Lung microvascular endothelial cell (primary cell): Measurements from ENCODE around the gene CHPF. TPM values are rescaled to one million over a fixed set of nuclear protein-coding genes. Genes with fewer than 3 reads are reported as not detected.

ENCODE experiments used
- DNase-seq, 2 donors: peaks; one replicate each; pipeline versions ENCODE4 v3.0.0 to v3.0.0-alpha.2; 2010; ENCODE audit warnings: low read depth in 2 of 2
- total RNA-seq: library from RNA; depleted of rRNA; stranded (reverse); fragments of >200 nt; gene quantifications from 2 replicates; pipeline ENCODE4 v1.2.1, GENCODE V29; 2014

CHPF gene
- total RNA-seq, 1 donor from 2014 or later = 0.40 TPM

DNA sequence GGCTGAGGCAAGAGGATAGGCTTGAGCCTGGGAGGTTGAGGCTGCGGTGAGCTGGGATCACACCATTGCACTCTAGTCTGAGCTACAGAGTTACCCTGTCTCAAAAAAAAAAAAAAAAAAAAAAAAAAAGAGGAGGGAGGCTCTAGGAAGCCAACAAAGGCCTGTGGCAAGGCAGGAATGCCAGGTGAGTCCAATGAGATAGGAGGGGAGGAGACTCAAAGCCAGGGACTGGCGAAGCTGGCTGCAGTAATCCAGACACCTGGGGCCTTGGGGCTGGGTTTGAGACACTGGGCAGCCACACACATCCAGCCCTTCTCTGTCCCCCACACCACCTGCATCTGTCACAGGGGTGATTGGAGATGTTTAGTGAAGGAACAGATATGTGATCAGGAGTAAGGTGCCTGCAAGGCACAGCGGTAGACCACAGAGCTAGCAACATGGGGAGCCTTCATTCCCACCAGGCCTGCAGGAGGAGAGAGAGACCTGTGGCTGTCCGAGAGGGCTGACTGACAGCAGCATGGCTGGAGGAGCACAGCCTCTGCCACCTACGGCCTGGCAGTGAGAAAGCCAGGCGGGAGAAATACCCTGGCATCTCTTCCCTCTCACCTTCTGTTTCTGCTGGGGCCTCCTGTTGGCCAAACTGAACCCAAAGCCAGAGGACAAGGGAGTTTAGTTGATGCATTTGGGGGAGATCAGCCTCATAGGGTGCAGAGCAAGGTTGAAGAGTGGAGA lies 9.5 kb downstream of the CHPF start:
- no peak for DNase-seq

DNA sequence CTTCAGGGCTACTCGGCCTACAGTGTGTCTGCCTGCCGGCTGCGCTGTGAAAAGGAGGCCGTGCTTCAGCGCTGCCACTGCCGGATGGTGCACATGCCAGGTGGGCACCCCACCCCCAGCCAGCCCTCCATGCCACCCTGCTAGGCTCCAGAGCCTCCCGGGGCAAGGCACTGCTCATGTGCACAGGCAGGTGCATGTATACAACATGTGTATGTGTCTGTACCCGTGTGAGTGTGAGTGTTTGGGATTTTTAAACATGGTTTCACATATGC lies 11.3 kb downstream of the CHPF start:
- DNase-seq = no peak

DNA sequence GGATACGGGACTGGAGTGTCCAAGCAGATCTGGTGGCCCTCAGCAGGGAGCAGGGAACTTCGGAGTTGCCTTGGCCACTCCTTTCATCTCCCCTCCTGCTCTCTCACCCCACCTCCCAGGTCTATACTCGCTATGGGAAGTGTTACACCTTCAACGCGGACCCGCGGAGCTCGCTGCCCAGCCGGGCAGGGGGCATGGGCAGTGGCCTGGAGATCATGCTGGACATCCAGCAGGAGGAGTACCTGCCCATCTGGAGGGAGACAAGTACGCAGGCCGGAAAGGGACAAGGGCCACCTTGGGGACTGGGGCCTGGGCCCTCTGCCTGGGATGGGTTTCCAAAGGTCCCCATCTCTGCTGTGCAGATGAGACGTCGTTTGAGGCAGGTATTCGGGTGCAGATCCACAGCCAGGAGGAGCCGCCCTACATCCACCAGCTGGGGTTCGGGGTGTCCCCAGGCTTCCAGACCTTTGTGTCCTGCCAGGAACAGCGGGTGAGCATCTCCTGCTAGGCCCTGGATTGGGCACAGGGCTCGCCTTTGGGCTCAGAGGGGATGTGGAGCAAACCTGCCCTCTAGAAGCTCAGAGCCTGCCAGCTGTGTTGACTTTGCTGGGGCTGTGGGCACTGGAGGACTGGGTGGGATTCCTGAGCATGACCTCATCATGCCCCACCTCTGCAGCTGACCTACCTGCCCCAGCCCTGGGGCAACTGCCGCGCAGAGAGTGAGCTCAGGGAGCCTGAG lies 11.8 kb downstream of the CHPF start:
- DNase-seq = no peak

DNA sequence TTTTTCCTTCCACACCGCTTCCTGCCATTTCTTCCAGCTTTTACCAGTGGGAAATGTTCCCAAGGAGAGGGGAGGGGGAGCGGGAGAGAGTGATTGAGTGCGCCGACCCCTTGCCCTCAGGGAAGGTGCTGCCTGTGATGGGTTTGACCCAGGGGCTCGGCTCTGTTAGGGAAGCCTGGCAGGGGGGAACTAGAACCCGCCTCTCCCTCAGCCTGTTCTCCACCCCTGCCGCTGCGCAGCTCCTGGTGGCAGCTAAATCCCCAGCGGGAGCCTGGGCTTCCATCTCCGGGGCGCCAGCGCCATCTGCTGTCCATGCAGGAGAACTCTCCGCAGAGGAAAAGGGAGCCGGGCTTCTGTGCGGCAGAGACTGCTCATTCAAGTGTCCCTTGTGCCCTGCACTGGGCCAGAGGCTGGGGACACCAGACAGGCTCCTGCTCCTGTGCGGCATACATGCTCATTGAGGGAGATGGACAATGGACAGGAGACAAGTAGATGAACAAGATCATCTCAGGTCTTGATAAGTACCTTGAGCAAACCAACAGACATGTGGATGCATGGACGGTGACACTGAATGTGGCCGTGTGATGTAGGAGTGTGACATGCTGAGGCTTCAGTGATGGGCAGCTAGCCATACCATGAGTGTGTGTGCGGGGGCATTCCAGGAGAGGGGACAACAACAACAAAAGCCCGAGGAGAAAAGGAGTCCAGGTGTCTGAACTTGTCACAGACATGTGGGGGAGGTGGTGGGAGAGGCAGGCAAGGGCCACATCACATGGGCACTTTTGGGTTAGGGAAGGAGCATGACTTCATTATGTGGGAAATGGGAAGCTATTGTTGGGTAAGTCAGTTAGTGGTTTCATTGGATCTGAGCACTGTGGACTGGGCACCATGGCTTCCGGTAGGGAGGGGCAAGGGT lies 13.3 kb downstream of the CHPF start:
- DNase-seq = peak; percentile 80 to 89

DNA sequence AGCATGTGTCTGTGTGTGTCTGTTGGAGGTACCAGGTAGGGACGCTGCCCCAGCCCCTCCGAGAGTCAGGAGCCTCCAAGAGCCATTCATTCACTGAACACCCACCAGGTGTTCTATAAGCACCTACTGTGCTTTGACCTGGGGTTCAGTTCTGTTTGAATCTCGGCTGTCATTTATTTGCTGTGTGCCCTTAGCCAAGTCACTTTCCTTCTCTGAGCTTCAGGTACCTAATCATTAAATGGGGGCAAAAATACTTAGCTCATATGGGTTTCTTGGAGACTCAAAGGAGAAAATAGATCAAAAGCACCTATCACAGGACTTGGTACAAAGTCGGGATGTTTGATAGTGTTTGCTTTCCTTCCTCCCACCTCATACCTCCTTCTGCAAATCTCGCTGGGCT lies 16.1 kb downstream of the CHPF start:
- DNase-seq = no peak

DNA sequence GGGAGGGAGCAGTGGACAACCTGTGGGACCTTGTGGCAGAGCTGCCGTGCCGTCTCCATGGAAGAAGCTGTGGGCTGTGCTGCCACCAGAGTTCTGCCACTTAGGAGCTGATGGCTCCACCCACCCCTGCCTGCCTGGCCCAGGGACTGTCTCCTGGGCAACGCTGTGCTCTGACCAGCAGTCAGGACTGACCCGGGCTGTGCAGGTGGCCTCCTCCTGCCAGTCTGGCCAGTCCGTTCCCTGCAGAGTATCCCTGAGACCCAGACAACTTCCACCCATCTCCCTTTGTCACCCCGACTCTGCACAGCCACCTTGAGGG lies 16.6 kb downstream of the CHPF start:
- DNase-seq = no peak

DNA sequence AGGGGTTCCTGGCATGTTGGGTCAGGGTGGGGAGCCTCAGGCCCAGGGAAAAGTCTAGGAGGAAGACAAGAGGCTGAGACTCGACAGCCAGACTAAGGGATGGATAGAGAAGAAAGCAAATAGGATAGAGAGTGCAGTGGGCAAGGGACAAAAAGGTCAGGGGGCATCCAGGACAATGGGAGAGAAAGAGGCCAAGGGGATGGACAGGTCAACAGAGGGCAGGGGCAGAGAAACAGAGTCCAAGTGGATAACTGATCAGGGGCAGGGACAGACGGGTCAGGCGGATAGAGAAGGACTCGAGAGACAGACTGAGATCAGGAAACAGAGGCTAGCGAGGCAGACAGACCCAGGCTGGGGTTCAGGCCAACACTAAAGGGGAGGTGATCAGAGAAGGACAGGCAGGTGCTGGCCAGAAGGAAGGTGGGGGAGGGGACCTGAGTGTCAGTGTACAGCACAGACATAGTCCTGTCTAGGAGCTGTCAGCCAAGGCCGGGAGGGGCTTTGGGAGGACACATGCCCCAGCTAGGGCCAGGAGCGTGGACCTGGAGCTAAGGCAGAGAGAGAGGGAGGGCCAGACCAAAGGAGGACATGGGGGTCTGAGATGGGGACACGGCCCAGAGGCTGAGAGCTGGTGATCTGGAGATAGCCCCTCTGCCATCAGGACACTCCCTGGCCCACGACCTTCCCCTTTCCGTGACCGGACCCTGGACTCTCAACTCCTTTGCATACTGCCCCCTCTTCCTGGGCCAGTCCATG lies 17.1 kb downstream of the CHPF start:
- DNase-seq = no peak

DNA sequence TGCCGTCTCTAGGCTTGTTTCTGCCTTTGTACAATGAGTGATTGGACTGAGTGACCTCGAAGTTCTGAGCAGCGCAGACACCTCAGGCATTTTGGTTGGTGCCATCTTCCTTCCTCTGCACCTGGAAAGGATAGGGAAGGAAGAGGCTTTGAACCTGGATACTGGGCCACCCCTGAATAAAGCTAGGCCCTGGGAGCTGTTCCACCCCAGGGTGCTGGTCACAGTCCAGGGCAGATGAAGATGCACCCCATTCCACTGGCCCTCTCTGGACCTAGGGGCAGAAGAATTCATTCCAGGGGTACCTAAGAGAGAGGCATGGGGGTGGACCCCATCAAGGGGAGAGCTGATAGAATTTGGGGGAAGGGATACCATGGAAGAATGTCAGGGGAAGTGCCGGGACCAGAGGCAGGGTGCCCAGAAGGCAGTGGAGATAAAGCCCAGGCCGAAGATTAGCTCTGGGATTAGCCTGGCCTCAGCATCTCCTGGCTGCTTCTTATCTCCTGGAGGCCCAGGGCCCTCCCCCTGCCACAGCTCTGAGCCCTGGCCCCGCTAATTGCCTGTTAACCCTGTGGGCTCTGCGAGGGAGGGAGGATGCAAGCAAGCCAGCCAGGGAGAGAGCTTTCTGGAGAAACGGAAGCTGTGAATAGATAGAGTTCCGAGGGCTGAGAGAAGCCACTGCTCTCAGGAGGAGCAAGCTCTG lies 17.9 kb downstream of the CHPF start:
- no peak for DNase-seq

DNA sequence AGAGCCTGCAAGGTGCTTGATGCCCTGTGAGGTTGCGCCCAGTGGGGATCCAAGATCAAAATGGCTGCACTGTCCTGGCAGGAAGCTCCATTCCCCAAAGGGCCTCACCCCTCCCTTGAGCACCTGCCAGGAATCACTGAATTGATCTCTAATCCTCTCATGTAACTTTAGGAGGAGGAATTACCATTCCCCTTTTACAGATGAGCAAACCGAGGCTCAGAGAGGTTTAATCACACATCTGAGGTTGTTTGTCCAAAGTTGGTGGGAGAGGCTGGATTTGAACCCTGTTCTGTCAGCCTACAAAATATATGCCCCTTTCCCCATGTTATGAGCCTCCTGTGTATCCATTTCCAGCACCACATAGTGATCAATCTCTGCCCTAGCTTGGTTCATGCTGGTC lies 18.8 kb downstream of the CHPF start:
- DNase-seq = no peak

DNA sequence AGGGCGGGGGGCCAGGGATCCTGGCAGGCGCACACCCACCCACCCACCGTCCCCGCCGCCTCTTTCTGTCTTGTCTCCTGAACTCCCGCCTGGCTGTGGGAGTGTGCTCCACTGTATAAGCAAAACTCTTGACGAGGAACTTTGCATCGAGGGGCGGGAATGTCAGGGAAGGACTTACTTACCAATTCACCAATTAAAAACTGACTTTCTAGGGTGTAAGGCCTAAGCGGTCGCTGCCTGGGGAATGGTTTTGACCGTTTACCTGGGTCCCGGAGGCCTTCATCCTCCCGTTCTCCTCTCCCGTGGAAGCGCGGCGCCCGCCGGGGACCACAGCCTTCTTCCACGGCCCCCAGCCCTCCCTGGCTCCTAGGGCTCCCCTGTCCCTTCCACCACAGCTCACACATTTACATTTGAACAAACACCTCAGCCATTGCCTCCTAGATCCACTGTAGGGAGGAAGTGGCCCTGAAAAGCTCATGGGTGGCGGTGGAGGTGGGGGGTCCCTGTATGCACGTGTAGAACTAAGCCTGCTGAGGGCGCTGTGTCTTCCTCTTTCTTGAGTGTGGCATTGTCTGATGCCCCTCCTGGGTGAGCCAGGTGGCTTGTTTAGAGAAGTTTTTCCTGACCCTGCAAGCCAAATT lies 20.5 kb downstream of the CHPF start:
- no peak for DNase-seq

DNA sequence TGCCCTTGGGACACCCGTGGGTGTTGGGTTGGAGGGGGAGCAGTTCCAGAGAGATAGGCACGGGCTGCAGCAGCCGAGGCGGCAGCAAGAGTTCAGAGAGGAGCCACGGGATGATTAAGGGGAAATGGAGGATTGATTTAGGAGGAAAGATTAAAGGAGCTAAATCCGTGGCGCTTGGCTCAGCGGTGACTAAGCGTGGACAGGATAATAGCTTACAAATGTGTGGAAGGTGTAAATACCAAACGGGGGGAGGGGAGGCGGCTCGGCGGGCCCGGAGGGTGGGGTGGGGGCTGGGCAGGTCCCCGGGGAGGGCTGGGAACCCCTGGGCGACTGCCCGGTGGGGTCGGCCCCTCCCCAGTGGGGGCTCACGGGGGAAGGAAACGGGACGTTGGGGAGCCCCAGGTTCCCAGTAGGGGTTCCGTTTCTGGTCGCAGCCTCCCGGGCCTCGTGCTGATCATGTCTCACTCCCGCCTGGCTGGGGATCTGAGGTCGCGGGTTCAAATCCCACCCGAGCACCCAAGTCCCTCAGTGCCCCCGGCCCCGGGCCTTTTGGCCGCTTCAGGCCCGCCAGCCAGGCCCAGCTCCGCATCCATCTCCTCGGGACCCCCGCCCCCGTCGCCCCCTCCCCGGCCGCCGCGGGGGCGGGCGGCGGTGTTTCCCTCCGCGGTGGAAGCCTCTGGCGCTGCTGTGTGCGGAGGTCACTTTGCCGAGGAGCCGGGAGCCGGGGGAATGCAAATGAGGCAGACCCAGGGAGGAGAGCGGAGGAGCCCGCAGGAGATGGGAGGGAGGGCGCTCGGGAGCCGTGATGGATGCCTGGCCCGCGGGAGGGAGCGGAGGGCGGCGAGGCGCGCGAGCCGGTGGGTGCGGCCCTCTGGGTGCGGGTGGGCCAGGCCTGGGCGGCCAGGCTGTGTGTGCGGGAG lies 21.2 kb downstream of the CHPF start:
- peak in 1 of 2 donors; percentile 23 for DNase-seq

DNA sequence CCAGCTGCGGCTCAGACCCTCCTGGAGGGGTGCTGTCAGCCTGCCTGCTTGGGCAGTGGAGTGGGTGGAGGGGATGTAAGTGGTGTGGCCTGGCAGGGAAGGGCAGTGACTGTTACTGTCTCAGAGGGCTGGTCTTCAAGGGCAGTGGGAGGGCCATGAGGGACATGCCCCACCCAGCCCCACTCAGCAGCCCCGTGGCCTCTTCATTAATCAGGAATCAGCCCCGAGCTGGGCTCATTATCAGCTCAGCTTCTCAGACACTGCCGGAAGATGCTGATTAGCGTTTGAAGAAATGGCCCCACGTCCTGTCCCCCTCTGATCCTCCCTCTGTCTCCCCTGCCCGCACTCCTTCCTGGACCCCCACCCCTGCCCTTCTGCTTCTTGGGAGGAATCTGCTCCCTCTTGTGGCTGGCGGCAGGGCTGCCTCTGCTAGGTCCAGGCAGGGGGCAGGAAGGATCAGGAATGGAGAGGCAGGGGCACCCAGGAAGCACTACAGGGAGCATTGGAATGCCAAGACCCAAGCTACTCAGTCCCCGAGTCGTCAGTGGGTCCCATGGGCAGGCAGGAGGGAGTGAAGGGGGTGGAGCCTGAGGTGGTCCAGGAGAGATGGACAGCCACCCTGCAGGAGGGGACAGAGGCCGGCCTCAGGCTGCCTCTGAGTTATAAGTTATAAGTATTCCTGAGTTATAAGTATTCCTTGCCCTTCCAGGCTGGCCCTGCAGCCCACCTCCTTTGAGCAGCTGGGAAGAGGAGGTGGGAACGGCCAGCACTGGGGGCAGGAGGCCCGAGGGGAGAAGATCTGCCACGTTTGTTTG lies 22.3 kb downstream of the CHPF start:
- peak; percentile 9 to 22 for DNase-seq

DNA sequence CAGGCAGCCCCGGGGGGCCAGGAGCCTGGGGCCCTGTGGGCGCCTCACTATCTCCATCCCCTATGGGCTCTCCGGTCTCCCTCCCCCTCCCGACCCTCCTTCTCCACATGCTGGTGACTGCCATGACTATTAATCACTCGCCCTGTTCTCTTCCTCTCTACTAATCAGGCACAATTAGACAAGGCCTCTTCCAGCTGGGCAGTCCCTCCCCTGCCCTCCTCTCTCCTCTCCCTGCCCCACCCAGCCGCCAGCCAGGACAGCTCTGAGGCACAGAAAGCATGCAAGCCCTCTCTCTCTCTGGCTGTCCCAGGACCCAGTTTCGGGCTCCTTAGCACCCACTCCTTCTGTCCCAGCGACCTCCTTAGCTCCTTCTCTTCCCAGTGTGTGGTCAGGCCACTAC lies 23.5 kb downstream of the CHPF start:
- no peak for DNase-seq

DNA sequence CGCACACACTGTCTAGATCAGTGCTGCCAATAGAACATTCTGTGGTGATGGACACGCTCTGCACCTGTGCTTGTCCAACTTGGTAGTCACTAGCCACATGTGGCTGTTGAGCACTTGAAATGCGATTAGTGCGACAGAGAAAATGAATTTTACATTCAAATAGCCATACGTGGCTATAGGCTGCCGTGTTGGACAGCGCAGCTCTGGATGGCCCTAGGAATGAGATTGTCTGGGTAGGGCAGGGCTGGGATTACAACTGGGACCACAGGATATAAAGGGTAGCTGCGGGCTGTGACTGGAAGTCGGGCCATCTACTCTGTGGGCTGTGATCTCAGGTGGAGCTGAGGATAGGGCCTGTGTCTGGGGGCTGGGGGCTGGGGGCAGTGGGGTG lies 24.1 kb downstream of the CHPF start:
- DNase-seq = no peak

DNA sequence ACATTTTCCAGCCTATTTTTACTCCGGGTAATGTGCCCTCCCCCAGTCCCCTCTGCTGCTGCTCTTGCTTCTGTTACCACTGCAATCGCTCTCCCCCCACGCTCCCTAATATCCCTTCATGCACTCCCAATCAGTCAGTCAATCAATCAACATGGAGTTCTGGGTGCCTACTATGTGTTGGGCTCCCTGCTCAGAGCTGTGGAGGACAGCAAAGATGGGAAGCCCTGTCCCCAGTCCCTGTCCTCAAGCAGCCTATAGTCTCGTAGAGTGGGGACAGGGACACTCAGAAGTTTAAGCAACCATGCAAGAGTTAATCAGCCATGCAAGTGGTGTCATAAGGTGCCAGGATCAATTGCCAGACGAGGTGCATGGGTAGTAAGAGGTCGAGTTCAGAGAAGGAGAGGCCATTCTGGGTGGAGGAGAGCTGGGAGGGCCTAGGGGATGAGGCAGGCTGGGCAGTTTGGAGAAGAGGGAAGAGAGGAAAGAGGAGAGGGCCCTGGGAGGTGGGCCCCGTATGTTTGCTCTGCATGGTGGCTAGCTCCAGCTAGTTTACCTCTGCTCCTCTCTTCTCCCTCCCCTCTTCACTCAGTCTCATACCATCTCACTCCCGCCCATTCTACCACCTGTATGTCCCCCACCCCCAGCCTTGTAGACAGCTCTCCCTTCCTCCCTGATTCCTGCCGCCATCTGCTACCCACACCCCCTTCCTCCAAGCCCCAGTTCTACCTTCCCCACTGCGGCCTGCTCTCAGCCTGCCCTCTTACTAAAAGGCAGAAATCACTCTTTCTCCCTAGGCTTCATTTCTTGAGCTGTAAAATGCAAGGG lies 25.4 kb downstream of the CHPF start:
- DNase-seq = no peak

DNA sequence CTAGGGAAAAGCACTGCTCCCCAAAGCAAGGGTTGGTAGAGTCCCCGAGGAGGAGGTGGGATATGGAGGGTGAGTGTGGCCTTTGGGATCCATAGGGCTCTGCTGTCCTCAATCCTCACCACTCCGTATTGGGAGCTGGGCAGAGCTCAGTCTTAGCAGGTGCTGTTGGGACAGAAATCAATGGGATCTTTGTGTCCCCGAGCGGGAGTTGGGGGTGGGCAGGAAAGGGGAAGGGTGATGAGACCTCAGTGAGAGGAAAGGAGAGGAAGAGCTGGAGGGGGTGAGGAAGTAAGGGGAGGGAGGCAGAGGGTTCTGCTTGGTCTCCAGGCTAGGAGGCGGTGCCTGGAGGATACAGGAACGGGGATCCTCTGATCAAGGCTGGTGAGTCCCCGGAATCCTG lies 26.7 kb downstream of the CHPF start:
- no peak for DNase-seq

DNA sequence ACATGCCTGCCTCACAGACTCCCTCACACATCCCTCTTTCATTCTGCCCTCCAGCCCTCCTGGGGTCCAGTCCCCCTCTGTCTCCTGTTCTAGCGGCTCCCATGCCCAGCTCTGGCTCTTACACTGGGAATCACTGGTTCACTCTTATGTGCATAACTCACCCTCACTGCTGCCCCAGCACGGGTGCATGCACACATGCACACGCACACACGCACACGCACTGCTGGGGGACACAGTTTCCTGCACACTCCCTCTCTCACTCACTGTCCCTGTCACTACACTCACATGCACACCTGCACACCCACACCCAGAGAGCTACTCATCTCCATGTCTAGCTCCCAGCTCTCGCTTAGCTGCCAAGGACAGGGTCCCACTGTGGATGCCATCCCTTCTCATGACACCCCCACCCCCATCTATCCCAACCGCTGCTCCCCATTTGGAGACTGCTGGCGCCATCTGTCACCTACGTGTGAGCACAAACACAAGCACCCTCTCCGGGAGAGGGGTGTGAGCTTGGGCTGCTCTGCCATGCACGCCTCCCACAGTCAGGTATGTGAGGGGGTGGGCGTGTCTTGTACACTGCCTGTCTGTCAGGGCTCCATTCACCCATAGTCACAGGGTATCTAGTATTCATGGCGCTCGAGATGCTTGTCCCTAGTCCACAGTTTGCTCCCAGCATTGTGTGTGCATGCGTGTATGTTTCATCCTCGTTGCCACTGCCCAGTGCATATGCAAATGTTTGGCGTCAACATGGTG lies 27.6 kb downstream of the CHPF start:
- no peak for DNase-seq
